Measurements from ENCODE around the gene FAM186B. TPM values are rescaled to one million over a fixed set of nuclear protein-coding genes. Genes with fewer than 3 reads are reported as not detected.

The FAM186B gene
- total RNA-seq, 1 experiment from 2014 or later: 0.46 TPM

- TF ChIP-seq CTCF (conservative IDR thresholded peaks at IDR 0.05): peak; percentile 34; the same call in 1 of the 3 replicates
- no peaks in the 10 kb centered on the region for H4K20me1 ChIP-seq (ENCODE audit: control insufficient read depth, insufficient read depth, insufficient read length)
- H3K4ac ChIP-seq (ENCODE audit: low read depth, low read length): no peak overlapping the region
- no CpG with 5 or more reads among the region's 11 CpGs for WGBS (ENCODE audit: extremely low coverage, insufficient read length, low lambda C conversion rate)
- no peak overlapping the region for H3K9ac ChIP-seq (ENCODE audit: extremely low read depth, insufficient read length, low read length)
- H2AFZ ChIP-seq (ENCODE audit: low read length): no peak overlapping the region
- H3K23me2 ChIP-seq (ENCODE audit: insufficient read length, low read depth, low read length, poor library complexity, severe bottlenecking): no peaks in the 10 kb centered on the region
- no peak overlapping the region for H3K23ac ChIP-seq (ENCODE audit: insufficient read length, low read depth, low read length)
- no peaks in the 10 kb centered on the region for H3K79me2 ChIP-seq (ENCODE audit: insufficient read depth, low read length)
- H3K79me1 ChIP-seq (ENCODE audit: insufficient read depth, low read depth, low read length, poor library complexity, severe bottlenecking): no peaks in the 10 kb centered on the region
- H3K4me2 ChIP-seq (ENCODE audit: insufficient read depth, insufficient read length, low read length): no peak overlapping the region
- no peak overlapping the region for H4K91ac ChIP-seq (ENCODE audit: insufficient read length, low read depth, low read length)
- no peak overlapping the region for H4K5ac ChIP-seq (ENCODE audit: insufficient read length, low read depth, low read length)
- no peak overlapping the region for H4K8ac ChIP-seq (replicated peaks; ENCODE audit: insufficient read length, low read depth, low read length)
- H2BK20ac ChIP-seq (ENCODE audit: low read depth, low read length, poor library complexity, severe bottlenecking): no peak overlapping the region
- H3K9me3 ChIP-seq (ENCODE audit: control insufficient read depth, low read depth, low read length): no peaks in the 10 kb centered on the region
- Mint-ChIP-seq H3K36me3 (ENCODE audit: insufficient read depth in 1 of 3, low read depth in 3 of 3) (peaks cover 6 to 15% (median 9%) of the 10 kb centered on the region in 3 experiments; a peak in 4 of 7 replicates), H3K4me1 (peaks cover 3 to 4% of the 10 kb centered on the region in 2 experiments; a peak in 2 of 4 replicates), H3K9me3 (no peaks in the 10 kb centered on the region), H3K4me3 (no peak overlapping the region; a peak in 2 of 5 replicates), H3K27me3 (ENCODE audit: low read depth) (no peaks in the 10 kb centered on the region), H3K27ac (peak overlapping the region in 1 of 3 experiments; percentile 75; a peak in 3 of 7 replicates)
- no peak overlapping the region for H3K56ac ChIP-seq (ENCODE audit: insufficient read length, low read depth, low read length)
- H3K4me1 ChIP-seq (ENCODE audit: insufficient read depth, low read length): no peaks in the 10 kb centered on the region
- no peak overlapping the region for H2BK120ac ChIP-seq (ENCODE audit: low read depth, low read length, poor library complexity, severe bottlenecking)
- H2BK5ac ChIP-seq (ENCODE audit: insufficient read length, low read length): no peak overlapping the region
- no peak overlapping the region for H2BK12ac ChIP-seq (ENCODE audit: insufficient read length, low read depth, low read length)
- H2BK15ac ChIP-seq (ENCODE audit: low read depth, low read length): no peak overlapping the region
- no peak overlapping the region for H3K14ac ChIP-seq (ENCODE audit: insufficient read depth, low read length)
- no peak overlapping the region for H2AK5ac ChIP-seq (ENCODE audit: insufficient read length, low read length)
- no peak overlapping the region for H3T11ph ChIP-seq (ENCODE audit: low read length)
- no peak overlapping the region for H3K27ac ChIP-seq (ENCODE audit: insufficient read length, low read depth, low read length)
- no peak overlapping the region for H3K18ac ChIP-seq (ENCODE audit: insufficient read length, low read depth, low read length)
- no peaks in the 10 kb centered on the region for H3K27me3 ChIP-seq (ENCODE audit: insufficient read depth, low read length)
- DNase-seq: peak; percentile 33
Observed at GRCh38 chr12:49587174-49587908, 18.1 kb downstream of the FAM186B start.
